ENCODE results near the gene ADAMTS14. TPM values are rescaled to one million over a fixed set of nuclear protein-coding genes. Genes with fewer than 3 reads are reported as not detected.

Gene ADAMTS14
- polyA plus RNA-seq, 4 donors = 1.2 to 2.0 (median 1.3) TPM

DNA sequence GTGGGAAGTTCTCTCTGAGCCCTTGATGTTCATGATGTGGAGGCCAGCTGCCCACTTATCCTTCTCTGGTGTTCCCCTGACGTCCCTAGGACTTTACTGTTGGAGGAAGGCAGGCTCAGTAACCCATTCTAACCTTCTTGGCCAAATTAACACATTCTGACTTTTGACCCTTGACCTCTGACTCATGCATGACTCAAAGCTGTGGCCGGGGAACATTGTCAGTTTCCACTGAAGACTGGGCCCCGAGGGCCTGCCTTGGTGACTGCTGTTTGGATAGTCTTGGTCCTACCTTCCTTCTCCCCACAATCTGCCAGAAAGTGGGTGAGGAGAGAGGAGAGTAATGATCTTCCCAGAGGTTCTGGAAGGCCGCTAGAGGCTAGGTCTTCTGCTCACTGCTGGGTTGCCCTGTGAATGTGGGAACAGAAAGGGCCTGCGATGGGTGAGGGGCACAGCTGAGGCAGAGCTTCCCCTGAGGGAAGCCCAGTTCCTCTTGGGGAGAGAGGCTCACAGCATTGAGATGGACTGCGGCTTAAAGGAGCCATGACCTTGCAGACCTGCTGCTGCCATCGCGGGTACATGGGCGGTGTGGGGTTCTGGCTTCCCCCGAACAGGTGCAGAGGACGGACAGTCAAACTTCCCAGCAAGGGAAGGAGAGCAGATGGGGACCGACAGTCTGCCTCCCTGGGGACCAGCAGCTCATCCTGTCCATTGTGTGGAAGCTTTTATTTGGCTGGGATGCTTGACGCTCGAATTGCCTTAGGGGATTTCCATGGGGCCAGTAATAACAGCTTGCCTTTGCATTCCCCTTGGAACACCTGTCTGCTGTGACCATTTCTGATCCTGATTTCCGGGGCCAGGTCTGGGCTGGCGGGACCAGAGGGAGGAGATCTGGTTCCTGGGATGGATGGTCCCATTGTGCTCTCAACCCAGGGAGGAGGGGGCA lies 43.8 kb downstream of the ADAMTS14 start:
- DNase-seq (ENCODE audit: low read depth in 4 of 4, low spot score in 3 of 4) = no peak

DNA sequence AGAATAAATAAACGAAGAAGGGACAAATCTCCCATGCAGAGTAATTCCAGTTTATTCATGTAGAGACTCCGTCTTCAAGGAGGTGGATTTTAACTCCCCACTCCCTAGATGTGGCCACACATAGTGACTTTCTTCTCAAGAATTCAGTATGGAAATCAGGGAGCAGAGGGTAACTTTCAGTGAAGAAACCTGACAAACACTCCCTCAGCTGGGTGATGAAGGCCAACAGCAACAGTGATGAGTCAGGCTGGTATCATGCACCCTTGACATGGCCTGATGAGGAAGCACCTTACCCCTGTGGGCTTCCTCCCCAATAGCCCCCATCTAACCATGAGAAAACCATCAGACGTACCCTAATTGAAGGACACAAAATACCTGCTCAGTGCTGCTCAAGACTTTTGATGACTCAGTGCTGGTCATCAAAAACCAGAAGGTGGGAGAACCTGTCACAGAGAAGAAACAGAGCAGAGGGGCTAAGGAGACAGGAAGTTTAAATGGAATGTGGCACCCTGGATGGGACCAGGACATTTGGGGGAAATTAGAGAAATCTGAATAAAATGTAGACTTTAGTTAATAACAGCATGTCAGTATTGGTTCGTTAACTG lies 50.6 kb downstream of the ADAMTS14 start:
- DNase-seq (ENCODE audit: low read depth in 4 of 4, low spot score in 3 of 4) = no peak

DNA sequence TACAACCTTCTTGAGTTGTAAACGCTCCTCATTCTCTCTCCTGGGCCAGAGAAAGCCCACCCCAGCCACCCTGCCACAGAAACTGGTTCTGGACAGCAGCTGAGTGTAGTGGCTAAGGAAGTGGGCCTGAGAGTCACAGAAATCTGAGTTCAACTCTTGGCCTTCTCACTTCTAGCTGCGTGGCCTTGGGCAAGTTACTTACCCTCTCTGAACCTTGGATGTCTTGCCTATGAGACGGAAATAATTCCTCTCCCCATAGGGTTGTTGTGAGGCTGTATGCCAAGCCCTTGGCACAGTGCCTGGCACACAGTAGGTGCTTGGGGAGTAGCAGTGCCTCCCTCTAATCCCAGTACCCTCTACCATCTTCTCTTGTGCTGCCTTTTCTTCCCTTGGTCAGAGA lies 51.5 kb downstream of the ADAMTS14 start:
- no peak for DNase-seq (ENCODE audit: low read depth in 4 of 4, low spot score in 3 of 4)

- no peak for DNase-seq (ENCODE audit: low read depth in 4 of 4, low spot score in 3 of 4)
Measured at GRCh38 chr10:70726909-70727495, 54.7 kb downstream of the ADAMTS14 start.

DNA sequence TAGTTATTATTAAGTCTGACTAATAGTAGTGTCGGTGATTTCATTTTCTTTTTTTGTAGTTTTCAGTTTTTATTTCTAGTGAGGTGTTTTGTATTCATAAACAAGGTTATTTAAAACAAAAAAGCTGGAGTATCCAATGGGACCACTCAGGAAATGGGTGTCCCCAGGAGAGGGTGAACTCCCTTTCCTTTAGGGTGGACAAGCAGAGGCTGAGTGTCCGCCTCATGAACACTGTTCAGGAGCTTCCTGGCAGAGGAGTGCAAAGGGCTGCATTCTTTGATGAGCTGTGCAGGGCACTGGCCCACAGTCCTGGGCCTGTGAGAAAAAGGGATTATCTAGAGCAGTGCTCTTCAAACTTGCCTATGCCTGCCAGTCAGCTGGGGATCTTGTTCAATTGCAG lies 56.0 kb downstream of the ADAMTS14 start:
- no peak for DNase-seq (ENCODE audit: low read depth in 4 of 4, low spot score in 3 of 4)

- peak in 1 of 4 donors; percentile 16 for DNase-seq (ENCODE audit: low read depth in 4 of 4, low spot score in 3 of 4)
Measured at GRCh38 chr10:70729763-70730357, 57.6 kb downstream of the ADAMTS14 start.

DNA sequence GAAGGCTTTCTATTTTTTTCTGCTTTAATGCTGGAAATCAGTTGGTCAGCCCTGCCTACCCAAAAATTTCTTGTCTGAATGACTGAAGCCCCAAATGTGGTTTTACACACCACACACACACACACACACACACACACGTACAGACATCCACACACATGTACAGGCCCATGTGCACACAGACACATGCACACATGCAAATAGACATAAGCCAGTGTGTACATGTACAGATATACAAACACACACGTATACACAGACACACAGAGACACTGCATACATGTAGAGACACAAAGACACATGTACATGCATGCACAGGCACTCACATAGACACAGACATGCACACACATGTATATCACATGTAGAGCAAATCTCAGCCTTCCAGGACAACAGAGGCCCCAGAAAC lies 58.6 kb downstream of the ADAMTS14 start:
- DNase-seq (ENCODE audit: low read depth in 4 of 4, low spot score in 3 of 4) = no peak

DNA sequence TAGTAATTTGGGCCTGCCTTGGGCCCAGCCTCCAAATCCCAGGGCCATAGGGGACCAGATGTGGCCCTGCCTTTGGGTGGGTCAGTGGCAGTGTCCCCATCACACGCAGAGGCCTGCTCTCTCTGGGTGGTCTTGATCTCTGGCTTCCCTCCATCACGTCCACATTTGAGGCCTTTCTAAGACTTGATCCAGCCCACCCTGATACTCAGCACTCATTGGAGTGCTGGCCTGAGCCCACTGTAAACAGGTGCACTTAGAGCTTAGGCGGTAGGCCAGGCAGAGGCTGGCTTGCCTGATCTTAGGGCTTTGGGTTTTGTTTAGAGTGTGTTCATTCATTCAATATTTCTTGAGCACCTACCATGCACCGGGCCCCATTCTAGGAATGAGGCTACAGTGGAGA lies 60.3 kb downstream of the ADAMTS14 start:
- DNase-seq (ENCODE audit: low read depth in 4 of 4, low spot score in 3 of 4) = no peak

GRCh38 chr10:70733051-70733450 lies 60.7 kb downstream of the ADAMTS14 start:
- no peak for DNase-seq (ENCODE audit: low read depth in 4 of 4, low spot score in 3 of 4)

GRCh38 chr10:70735161-70735560 lies 62.9 kb downstream of the ADAMTS14 start:
- DNase-seq (ENCODE audit: low read depth in 4 of 4, low spot score in 3 of 4) = no peak

GRCh38 chr10:70736525-70736924 lies 64.2 kb downstream of the ADAMTS14 start:
- no peak for DNase-seq (ENCODE audit: low read depth in 4 of 4, low spot score in 3 of 4)

- DNase-seq (ENCODE audit: low read depth in 4 of 4, low spot score in 3 of 4) = no peak
Measured at GRCh38 chr10:70737250-70737649, 64.9 kb downstream of the ADAMTS14 start.

DNA sequence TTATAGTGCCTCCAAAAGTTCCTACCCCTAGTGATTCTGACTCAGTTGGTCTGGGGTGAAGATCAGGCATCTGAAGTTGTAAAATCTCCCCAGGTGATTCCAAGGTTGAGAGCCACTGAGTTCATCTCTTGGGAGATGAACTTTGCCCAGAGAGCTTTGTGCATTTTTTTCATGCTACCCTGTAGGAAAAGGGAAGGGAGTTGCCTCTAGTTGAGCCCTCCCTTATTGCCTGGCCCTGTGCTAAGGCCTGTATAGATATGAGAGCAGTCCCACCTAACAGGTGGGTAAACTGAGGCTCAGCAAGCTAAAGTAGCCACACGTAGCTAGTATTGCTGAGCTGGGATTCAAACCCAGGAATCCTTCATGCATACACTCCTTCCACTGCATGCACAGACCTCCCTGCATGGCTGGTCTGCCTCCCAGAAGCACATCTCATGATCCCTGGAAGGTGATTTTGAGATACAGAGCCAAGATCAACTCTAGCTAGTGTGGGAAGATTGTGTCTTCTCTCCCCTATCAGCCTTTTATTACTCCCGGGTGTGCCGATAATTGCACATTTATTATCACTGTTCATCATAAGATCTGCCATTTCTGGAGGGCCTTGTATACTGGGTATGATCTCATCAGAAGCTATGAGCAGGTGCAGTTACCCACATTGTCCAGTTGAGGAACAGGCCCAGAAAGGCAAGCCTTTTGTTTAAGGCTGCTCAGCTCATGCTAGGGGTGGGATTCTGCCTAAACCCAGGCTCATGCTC lies 65.9 kb downstream of the ADAMTS14 start:
- DNase-seq (ENCODE audit: low read depth in 4 of 4, low spot score in 3 of 4) = no peak

DNA sequence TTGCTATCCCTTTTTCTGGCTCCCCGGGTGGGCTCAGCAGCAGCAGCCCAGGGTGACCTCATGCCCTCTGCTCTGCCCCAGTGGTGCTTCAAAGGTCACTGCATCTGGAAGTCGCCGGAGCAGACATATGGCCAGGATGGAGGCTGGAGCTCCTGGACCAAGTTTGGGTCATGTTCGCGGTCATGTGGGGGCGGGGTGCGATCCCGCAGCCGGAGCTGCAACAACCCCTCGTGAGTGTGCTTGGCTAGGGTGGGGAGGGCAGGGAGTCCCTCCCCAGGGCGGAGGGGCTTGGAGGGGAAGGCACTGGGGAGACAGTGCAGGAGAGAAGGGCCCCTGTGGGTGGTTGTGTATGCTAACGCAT lies 66.4 kb downstream of the ADAMTS14 start:
- no peak for DNase-seq (ENCODE audit: low read depth in 4 of 4, low spot score in 3 of 4)

DNA sequence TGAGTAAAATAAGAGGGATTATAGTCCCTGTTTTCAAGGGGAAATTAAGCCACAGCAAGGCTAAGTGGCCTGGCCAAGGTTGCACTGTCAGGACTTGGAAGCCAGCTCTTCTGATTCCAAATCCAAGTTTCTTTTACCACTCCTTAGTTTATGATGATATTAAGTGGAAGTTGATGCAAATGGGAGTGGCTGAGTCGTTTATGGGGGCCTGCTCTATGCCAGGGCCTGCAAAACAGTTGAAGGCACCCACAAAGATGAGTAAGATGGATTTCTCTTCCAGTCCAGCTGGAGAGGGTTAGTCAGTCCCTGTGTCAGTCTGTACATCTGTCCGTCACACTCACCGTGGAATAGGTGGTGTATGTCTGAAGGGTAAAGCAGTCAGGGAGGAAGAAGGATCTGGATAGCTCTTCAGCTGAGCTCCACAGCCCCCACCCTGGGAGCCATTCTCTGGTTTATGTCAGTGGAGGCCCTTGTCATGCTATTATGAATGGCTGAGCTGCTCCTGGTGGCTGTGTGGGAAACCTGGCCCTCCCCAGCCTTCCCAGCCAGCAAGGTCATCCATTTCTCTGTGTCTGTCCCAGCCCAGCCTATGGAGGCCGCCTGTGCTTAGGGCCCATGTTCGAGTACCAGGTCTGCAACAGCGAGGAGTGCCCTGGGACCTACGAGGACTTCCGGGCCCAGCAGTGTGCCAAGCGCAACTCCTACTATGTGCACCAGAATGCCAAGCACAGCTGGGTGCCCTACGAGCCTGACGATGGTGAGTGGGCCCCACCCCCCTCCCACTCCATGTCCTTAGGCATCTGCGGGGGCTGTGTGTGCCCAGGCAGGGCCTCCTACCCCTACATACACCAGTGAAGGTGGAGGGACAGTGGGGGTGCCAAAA lies 68.3 kb downstream of the ADAMTS14 start:
- no peak for DNase-seq (ENCODE audit: low read depth in 4 of 4, low spot score in 3 of 4)

DNA sequence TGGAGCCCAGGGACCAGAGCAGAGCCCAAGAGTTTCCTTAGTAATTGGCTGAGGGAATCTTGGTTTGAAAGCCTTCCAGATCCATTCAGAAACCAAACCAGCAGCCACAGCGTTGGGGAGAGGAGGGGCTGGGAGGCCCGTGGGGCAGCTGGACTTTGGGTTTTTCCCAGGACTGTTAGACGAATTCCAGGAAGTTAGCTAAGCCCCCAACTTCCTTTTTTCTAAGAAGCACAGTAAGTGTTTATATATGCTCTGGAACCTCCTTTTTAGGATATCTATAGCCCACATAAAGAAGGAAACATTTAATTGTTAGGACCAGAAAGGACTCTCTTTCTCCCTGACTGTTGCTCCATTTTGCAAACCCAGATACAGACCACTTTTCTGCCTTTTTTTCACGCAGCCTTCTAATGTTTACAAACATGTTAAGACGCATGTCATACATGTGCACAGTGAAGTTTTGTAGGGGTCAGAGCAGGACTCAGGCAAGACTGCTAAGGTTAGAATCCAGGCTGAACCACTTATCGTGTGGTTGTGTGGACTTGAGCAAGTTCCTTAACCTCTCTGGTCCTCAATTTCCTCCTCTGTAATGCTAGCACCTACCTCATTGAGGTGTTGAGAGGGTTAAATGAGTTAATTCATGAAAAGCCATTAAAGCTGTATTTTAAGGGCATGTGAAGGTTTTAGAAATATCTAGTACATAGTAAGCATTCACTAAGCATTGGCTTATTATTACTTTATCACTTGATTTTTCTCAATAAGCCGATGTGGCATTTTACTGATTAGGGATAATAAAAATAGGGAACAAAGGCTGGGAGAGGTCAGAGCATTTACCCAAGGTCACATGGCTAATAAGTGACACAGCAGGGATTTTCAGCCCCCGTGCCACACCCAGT lies 70.5 kb downstream of the ADAMTS14 start:
- peak in 3 of 4 donors; percentile 49 to 64 (median 55) for DNase-seq (ENCODE audit: low read depth in 4 of 4, low spot score in 3 of 4)

DNA sequence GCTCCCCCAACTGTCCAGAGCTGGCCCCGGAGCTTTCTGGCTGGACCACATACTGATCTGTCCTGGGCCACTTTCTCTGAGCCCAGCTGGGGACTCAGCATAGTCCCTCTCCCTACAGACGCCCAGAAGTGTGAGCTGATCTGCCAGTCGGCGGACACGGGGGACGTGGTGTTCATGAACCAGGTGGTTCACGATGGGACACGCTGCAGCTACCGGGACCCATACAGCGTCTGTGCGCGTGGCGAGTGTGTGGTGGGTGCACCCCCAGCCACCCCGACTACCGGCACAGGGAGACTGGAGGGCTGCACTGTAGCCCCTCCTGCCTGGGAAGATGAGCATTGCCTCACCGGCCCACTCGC lies 71.1 kb downstream of the ADAMTS14 start:
- DNase-seq (ENCODE audit: low read depth in 4 of 4, low spot score in 3 of 4) = no peak

DNA sequence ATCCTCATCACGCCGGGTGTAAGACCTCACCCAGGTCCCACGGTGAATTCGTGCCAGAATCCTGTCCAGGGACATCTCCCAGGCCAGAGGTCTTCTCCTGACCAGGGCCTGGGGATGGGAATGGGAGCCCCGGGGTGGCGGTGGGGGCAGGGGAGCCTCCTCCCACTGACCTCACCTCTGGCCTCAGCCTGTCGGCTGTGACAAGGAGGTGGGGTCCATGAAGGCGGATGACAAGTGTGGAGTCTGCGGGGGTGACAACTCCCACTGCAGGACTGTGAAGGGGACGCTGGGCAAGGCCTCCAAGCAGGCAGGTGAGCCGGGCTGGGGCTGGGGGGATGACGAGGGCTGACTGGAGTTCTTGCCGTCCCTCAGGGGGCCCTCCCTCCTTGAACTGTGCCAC lies 71.6 kb downstream of the ADAMTS14 start:
- DNase-seq (ENCODE audit: low read depth in 4 of 4, low spot score in 3 of 4) = no peak

Measured in left renal pelvis (tissue), 4 donors.